Peyer's patch (tissue), 4 donors: ENCODE results near the gene LIMK1.

Experiments used
- POLR2A ChIP-seq, 2 donors: fragments of 450-650 bp; IDR thresholded peaks; one replicate each; pipeline ENCODE4 v1.5.1; 2017; ENCODE audit warnings: antibody characterized with exemption in 2 of 2, mild to moderate bottlenecking in 2 of 2, moderate library complexity in 2 of 2
- TF ChIP-seq, protein P1 (sequence below), 6 experiments: fragments of 450-650 bp in 4 of 6; fragments of 200-600 bp in 2 of 6; sonication (generic) in 1 of 6; IDR thresholded peaks; one replicate each; pipeline ENCODE4 v1.5.1; 2017 to 2019; ENCODE audit warnings: antibody characterized with exemption in 6 of 6, mild to moderate bottlenecking in 3 of 6, moderate library complexity in 1 of 6

DNA sequence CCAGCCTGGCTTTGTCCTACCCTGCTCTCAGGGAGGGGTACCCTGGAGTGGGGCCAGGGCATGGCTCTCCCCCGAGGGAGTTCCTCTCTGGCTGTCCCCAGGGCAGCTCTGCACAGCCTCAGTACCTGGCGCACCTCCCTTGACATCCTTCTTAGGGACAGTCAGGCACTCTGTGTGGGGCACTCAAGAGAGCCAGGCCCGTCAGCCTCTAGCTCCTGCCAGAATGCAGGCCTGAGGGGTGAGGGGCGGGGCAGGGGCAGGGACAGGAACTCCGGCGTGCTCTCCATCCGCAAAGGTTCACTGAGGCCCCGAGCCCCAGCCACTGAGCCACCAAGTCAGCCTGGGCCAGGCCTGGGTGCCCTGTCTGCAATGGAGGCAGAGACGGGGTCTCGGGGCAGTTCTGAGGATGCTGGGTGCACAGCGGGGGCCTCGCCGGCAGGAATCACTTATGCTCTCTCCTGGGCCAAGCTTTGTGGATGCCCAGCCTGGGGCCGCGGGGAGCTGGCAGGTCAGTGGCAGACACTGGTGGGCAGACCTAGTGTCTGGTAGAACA, 10.1 kb downstream of the LIMK1 start:
- TF ChIP-seq, protein P1, sequence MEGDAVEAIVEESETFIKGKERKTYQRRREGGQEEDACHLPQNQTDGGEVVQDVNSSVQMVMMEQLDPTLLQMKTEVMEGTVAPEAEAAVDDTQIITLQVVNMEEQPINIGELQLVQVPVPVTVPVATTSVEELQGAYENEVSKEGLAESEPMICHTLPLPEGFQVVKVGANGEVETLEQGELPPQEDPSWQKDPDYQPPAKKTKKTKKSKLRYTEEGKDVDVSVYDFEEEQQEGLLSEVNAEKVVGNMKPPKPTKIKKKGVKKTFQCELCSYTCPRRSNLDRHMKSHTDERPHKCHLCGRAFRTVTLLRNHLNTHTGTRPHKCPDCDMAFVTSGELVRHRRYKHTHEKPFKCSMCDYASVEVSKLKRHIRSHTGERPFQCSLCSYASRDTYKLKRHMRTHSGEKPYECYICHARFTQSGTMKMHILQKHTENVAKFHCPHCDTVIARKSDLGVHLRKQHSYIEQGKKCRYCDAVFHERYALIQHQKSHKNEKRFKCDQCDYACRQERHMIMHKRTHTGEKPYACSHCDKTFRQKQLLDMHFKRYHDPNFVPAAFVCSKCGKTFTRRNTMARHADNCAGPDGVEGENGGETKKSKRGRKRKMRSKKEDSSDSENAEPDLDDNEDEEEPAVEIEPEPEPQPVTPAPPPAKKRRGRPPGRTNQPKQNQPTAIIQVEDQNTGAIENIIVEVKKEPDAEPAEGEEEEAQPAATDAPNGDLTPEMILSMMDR (IDR thresholded peaks at IDR 0.05) = no peak
- no peak for TF ChIP-seq POLR2A (IDR thresholded peaks at IDR 0.05)
